Keratinocyte (primary cell): ENCODE results near the gene DCAF17. TPM values are rescaled to one million over a fixed set of nuclear protein-coding genes. Genes with fewer than 3 reads are reported as not detected.

Experiments
- DNase-seq: peaks from one replicate; pipeline ENCODE4 v3.0.0-alpha.2; 2011; ENCODE audit warnings: low read depth, missing footprints, low spot score
- FAIRE-seq: peaks from 2 replicates; lab custom pipeline; 2011; peaks lifted over from hg19 to GRCh38; lab: Jason Lieb, UNC
- H2AFZ ChIP-seq: 2 replicates; pipeline ENCODE4 v1.6.0; 2012; ENCODE audit warnings: low read length, control low read depth, inconsistent platforms; ENCODE audit not compliant: control insufficient read depth
- H3K27ac ChIP-seq: 2 replicates; pipeline ENCODE4 v1.5.1; 2011; ENCODE audit warnings: low read length; ENCODE audit not compliant: control insufficient read depth, insufficient read depth
- H3K27me3 ChIP-seq: 3 replicates; pipeline ENCODE4 v1.6.0; 2011; ENCODE audit warnings: low read length; ENCODE audit not compliant: control insufficient read depth, insufficient read depth; ENCODE audit errors: extremely low read depth
- H3K36me3 ChIP-seq, 2 experiments: 2 replicates in 1 of 2; 3 replicates in 1 of 2; pipeline ENCODE4 v1.5.1; 2011; ENCODE audit warnings: low read length in 2 of 2, mild to moderate bottlenecking in 1 of 2; ENCODE audit not compliant: control insufficient read depth in 2 of 2, insufficient read depth in 2 of 2; ENCODE audit errors: extremely low read depth in 1 of 2
- H3K4me1 ChIP-seq: 3 replicates; pipeline ENCODE4 v1.5.1; 2011; ENCODE audit warnings: low read length; ENCODE audit not compliant: control insufficient read depth, insufficient read depth; ENCODE audit errors: extremely low read depth
- H3K4me2 ChIP-seq: 3 replicates; pipeline ENCODE4 v1.6.0; 2011; ENCODE audit warnings: low read depth, low read length; ENCODE audit not compliant: control insufficient read depth, insufficient read depth; ENCODE audit errors: extremely low read depth
- H3K4me3 ChIP-seq, 3 experiments: fragments of 200-600 bp in 1 of 3; sonication (generic) in 1 of 3; 2 replicates in 2 of 3; 3 replicates in 1 of 3; pipeline ENCODE4 v1.5.1; 2011 to 2016; ENCODE audit warnings: low read length in 3 of 3, mild to moderate bottlenecking in 3 of 3, control low read depth in 2 of 3, inconsistent platforms in 1 of 3, low read depth in 1 of 3, mixed read lengths in 1 of 3, mixed run types in 1 of 3, moderate library complexity in 1 of 3; ENCODE audit not compliant: control insufficient read depth in 2 of 3, insufficient read depth in 2 of 3; ENCODE audit errors: extremely low read depth in 1 of 3
- H3K79me2 ChIP-seq: 2 replicates; pipeline ENCODE4 v1.6.0; 2012; ENCODE audit warnings: low read length; ENCODE audit not compliant: control insufficient read depth, insufficient read depth
- H3K9ac ChIP-seq: 3 replicates; pipeline ENCODE4 v1.6.0; 2011; ENCODE audit warnings: low read length; ENCODE audit not compliant: control insufficient read depth, insufficient read depth; ENCODE audit errors: extremely low read depth
- H3K9me1 ChIP-seq: 3 replicates; pipeline ENCODE4 v1.6.0; 2011; ENCODE audit warnings: low read length; ENCODE audit not compliant: control insufficient read depth, insufficient read depth; ENCODE audit errors: extremely low read depth
- H3K9me3 ChIP-seq: 2 replicates; pipeline ENCODE4 v1.5.1; 2012; ENCODE audit warnings: low read depth, low read length; ENCODE audit not compliant: control insufficient read depth
- H4K20me1 ChIP-seq: 3 replicates; pipeline ENCODE4 v1.6.0; 2011; ENCODE audit warnings: low read length; ENCODE audit not compliant: control insufficient read depth, insufficient read depth; ENCODE audit errors: extremely low read depth
- EZH2 ChIP-seq: IDR thresholded peaks from one replicate; pipeline ENCODE4 v1.6.1; 2012; ENCODE audit warnings: inconsistent platforms, mild to moderate bottlenecking, low read length, moderate library complexity
- dilution Hi-C: fragments of 300-500 bp; cut with MboI; formaldehyde crosslinking; loops from one replicate; pipeline ENCODE4 v1.7.0; 2020; ENCODE audit warnings: low sequenced_read_pairs; ENCODE audit not compliant: extremely low pct_ligation_motif_present
- polyA plus RNA-seq, 5 experiments: library from polyadenylated mRNA; depleted of rRNA in 3 of 5; stranded (reverse) in 3 of 5; stranded (forward) in 1 of 5; unstranded in 1 of 5; fragments of >200 nt; gene quantifications; 1 replicate in 1 of 5; 2 replicates in 3 of 5; 3 replicates in 1 of 5; pipeline versions ENCODE4 v1.2.1 to v1.2.3, GENCODE V29; 2011 to 2012; ENCODE audit warnings: missing spikeins in 2 of 5, low read depth in 1 of 5, low replicate concordance in 1 of 5
- TF ChIP-seq, protein P1 (sequence below), 3 experiments: IDR thresholded peaks in 1 of 3; conservative IDR thresholded peaks in 1 of 3; optimal IDR thresholded peaks in 1 of 3; 2 replicates in 2 of 3; 3 replicates in 1 of 3; pipeline versions ENCODE3 to v1.5.1; 2011; ENCODE audit warnings: low read length in 3 of 3, mild to moderate bottlenecking in 3 of 3, moderate library complexity in 2 of 3, control low read depth in 1 of 3, inconsistent platforms in 1 of 3; ENCODE audit not compliant: insufficient read depth in 2 of 3; ENCODE audit errors: extremely low read depth in 1 of 3

Gene DCAF17
- polyA plus RNA-seq, 1 donor (not counting 4 experiments of a cell fraction or from before 2014, with no cell fraction given), result 22.9 TPM

DNA sequence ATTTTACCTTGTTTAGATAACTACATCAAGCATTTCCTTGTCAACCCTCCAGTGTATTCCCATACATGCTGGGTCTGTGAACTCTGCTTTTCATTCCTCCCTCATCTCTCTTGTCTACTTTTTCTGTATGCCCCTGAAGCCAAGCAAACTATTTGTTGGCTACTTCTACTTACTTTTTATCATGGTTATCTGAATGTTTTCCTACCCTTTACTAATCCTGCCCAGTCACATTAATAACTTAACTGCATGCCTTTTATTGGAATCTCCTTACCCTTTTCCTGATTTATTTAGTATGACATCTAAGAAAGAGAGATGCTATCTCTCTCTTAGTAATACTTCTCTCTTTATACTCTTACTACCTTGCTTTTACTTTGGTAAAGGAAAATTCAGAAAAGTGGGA is 17.0 kb downstream of the DCAF17 start:
- TF ChIP-seq, protein P1, sequence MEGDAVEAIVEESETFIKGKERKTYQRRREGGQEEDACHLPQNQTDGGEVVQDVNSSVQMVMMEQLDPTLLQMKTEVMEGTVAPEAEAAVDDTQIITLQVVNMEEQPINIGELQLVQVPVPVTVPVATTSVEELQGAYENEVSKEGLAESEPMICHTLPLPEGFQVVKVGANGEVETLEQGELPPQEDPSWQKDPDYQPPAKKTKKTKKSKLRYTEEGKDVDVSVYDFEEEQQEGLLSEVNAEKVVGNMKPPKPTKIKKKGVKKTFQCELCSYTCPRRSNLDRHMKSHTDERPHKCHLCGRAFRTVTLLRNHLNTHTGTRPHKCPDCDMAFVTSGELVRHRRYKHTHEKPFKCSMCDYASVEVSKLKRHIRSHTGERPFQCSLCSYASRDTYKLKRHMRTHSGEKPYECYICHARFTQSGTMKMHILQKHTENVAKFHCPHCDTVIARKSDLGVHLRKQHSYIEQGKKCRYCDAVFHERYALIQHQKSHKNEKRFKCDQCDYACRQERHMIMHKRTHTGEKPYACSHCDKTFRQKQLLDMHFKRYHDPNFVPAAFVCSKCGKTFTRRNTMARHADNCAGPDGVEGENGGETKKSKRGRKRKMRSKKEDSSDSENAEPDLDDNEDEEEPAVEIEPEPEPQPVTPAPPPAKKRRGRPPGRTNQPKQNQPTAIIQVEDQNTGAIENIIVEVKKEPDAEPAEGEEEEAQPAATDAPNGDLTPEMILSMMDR (optimal IDR thresholded peaks at IDR 0.05 in 1 of 3, IDR thresholded peaks at IDR 0.05 in 1 of 3, conservative IDR thresholded peaks at IDR 0.05 in 1 of 3; ENCODE audit: extremely low read depth in 1 of 3, insufficient read depth in 2 of 3, low read length in 3 of 3), result no peak
- no peak overlapping the region for H2AFZ ChIP-seq
- DNase-seq, result no peak
- dilution Hi-C loops, result no loop called here
- H3K27me3 ChIP-seq, result no peaks in the 10 kb centered on the region
- no peak overlapping the region for H3K27ac ChIP-seq
- no peak overlapping the region for H3K4me3 ChIP-seq
- H3K9me1 ChIP-seq, result no peaks in the 10 kb centered on the region
- no peaks in the 10 kb centered on the region for H3K4me1 ChIP-seq
- no peaks in the 10 kb centered on the region for H4K20me1 ChIP-seq
- H3K9ac ChIP-seq, result no peak overlapping the region
- FAIRE-seq, result no peak
- H3K4me2 ChIP-seq, result no peak overlapping the region
- no peaks in the 10 kb centered on the region for H3K79me2 ChIP-seq
- peaks cover under 1 to 6% of the 10 kb centered on the region in 2 experiments for H3K36me3 ChIP-seq
- H3K9me3 ChIP-seq, result no peaks in the 10 kb centered on the region

DNA sequence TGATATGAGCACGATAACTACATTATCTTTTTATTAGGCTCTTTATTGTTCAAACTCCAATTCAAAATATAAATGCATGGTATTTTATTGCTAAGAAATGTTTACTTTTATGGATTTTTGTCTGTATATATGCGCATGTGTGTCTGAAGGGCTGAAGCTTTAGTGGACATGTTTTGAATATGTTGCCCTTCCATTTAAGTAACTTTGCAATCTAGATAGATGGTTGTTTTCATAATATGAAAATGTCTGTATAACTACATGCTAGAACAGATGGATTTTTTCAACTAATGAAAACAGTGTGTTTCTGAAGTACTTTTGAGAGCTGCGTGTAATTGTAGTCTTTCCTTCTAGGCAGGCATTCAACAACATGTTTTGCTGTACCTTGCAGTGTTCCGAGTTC is 18.7 kb downstream of the DCAF17 start:
- H3K36me3 ChIP-seq, result peaks cover 0 to 5% of the 10 kb centered on the region in 2 experiments
- no peaks in the 10 kb centered on the region for H4K20me1 ChIP-seq
- H3K4me2 ChIP-seq, result no peak overlapping the region
- no peak overlapping the region for H2AFZ ChIP-seq
- no peak for DNase-seq
- no peak overlapping the region for H3K4me3 ChIP-seq
- no peak overlapping the region for H3K9ac ChIP-seq
- H3K4me1 ChIP-seq, result no peaks in the 10 kb centered on the region
- no peaks in the 10 kb centered on the region for H3K27me3 ChIP-seq
- H3K79me2 ChIP-seq, result no peaks in the 10 kb centered on the region
- no peaks in the 10 kb centered on the region for H3K9me1 ChIP-seq
- no peak overlapping the region for H3K27ac ChIP-seq
- TF ChIP-seq, protein P1 (optimal IDR thresholded peaks at IDR 0.05 in 1 of 3, IDR thresholded peaks at IDR 0.05 in 1 of 3, conservative IDR thresholded peaks at IDR 0.05 in 1 of 3; ENCODE audit: extremely low read depth in 1 of 3, insufficient read depth in 2 of 3, low read length in 3 of 3), result no peak
- TF ChIP-seq EZH2, result no peak
- dilution Hi-C loops, result no loop called here
- FAIRE-seq, result no peak
- no peaks in the 10 kb centered on the region for H3K9me3 ChIP-seq
